WERI-Rb-1 (cell line): Measurements from ENCODE around the gene HS3ST4.

Experiments
- DNase-seq: peaks from one replicate; pipeline ENCODE4 v3.0.0-alpha.2; 2020
- H3K27ac ChIP-seq: fragments of 250-450 bp; sonication (Bioruptor Pico); 2 replicates; pipeline ENCODE4 v1.5.1; 2020; ENCODE audit warnings: mild to moderate bottlenecking, moderate library complexity
- H3K27me3 ChIP-seq: fragments of 250-450 bp; sonication (Bioruptor Pico); 2 replicates; pipeline ENCODE4 v1.5.1; 2021; ENCODE audit warnings: mild to moderate bottlenecking, low read depth, moderate library complexity; ENCODE audit not compliant: insufficient read depth, severe bottlenecking
- H3K36me3 ChIP-seq: fragments of 250-450 bp; sonication (Bioruptor Pico); 2 replicates; pipeline ENCODE4 v1.5.1; 2020; ENCODE audit warnings: mild to moderate bottlenecking, moderate library complexity
- H3K4me3 ChIP-seq: 2 replicates; pipeline ENCODE4 v1.5.1; 2011; ENCODE audit warnings: low read depth, mild to moderate bottlenecking, control low read depth, low read length
- H3K9me3 ChIP-seq: fragments of 250-450 bp; sonication (Bioruptor Pico); 2 replicates; pipeline ENCODE4 v1.5.1; 2021; ENCODE audit warnings: mild to moderate bottlenecking, moderate library complexity; ENCODE audit not compliant: severe bottlenecking
- TF ChIP-seq, protein P1 (sequence below): IDR thresholded peaks from 2 replicates; pipeline ENCODE4 v1.5.1; 2011; ENCODE audit warnings: low read depth, mild to moderate bottlenecking, control low read depth, inconsistent platforms, low read length

HS3ST4 gene

DNA sequence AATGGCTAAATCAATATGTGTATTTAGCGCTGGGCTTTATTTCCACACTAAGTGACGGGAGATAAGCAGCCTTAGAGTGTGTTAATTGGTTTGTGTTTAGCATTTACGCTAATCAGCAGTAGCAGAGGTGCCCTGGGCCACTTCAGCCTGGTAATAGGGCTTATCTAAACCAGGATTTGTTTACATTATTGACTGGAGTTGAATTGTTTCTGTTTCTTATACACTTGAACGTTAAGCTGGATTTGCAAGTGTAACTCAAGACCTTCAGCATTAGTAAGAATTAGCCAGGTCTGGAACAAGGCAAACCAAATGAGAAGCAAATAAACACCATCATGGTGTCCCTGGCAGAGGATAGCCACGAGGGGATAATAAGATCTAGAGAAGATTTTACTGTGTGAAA is 313.6 kb downstream of the HS3ST4 start:
- TF ChIP-seq, protein P1, sequence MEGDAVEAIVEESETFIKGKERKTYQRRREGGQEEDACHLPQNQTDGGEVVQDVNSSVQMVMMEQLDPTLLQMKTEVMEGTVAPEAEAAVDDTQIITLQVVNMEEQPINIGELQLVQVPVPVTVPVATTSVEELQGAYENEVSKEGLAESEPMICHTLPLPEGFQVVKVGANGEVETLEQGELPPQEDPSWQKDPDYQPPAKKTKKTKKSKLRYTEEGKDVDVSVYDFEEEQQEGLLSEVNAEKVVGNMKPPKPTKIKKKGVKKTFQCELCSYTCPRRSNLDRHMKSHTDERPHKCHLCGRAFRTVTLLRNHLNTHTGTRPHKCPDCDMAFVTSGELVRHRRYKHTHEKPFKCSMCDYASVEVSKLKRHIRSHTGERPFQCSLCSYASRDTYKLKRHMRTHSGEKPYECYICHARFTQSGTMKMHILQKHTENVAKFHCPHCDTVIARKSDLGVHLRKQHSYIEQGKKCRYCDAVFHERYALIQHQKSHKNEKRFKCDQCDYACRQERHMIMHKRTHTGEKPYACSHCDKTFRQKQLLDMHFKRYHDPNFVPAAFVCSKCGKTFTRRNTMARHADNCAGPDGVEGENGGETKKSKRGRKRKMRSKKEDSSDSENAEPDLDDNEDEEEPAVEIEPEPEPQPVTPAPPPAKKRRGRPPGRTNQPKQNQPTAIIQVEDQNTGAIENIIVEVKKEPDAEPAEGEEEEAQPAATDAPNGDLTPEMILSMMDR: no peak
- DNase-seq: peak; percentile 55

DNA sequence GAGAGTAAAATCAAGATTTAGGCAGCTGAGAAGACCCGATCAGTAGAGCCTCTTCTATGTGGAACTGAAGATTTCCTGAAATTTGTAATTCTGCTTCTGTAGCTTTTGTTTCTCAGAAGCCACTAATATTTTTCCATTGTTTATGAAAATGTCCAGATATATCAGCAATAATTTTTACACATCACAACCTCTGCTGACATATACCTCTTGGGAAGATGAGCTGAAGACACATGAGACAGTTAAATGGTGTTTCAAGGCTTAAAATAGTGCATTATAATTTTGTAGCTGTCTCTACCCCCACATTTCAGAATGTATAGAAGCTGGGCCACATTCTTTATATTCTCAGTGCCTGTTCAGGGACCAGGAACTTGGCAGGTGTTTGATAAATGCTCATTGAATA is 320.6 kb downstream of the HS3ST4 start:
- Histone ChIP-seq H3K27ac (no peak overlapping the region), H3K36me3 (no peaks in the 10 kb centered on the region), H3K27me3 (no peaks in the 10 kb centered on the region), H3K4me3 (no peak overlapping the region), H3K9me3 (no peaks in the 10 kb centered on the region)
- TF ChIP-seq, protein P1: no peak
- DNase-seq: no peak

More for the DNA sequence above, 313.6 kb downstream of the HS3ST4 start:
- H3K9me3 ChIP-seq: no peaks in the 10 kb centered on the region
- no peak overlapping the region for H3K27ac ChIP-seq
- H3K27me3 ChIP-seq: no peaks in the 10 kb centered on the region
- H3K4me3 ChIP-seq: no peak overlapping the region
- no peaks in the 10 kb centered on the region for H3K36me3 ChIP-seq

DNA sequence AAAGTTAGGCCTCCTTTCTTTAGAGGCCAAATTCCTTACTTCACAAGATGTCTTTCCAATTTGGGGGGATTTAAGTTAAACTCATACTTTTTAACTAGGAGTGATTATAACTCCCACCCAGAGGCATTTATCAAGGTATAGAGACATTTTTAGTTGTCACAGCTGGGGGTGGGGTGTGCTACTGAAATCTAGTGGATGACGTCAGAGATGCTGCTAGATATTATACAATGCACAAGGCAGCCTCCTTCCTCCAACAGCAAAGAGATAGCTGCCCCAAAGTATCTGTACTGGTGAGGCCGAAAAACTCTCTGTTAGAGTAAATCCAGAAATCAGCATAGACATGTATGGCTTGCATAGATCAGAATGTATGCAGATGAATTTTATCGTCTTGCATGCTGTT is 324.0 kb downstream of the HS3ST4 start:
- DNase-seq: no peak
- Histone ChIP-seq H3K9me3 (no peaks in the 10 kb centered on the region), H3K27ac (no peak overlapping the region), H3K36me3 (no peaks in the 10 kb centered on the region), H3K27me3 (no peaks in the 10 kb centered on the region), H3K4me3 (no peak overlapping the region)
- TF ChIP-seq, protein P1: no peak

DNA sequence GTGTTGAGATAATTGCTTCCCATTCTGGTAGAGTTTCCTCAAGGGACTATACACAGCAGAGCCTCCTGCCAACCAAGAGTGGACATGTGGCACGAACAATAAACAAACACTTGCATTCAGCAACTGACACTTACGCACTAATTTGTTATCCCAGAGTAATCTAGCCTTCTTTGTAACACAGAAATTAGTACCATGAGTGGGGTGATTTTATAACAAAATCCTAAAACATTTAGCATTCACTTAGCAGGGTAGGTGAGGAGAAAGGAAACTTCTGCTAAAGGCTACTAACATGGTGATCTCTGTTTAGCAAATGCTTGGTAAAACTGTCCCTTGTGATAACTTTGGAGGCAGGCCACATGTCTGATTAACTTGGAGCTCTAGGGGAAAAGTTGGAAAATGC is 325.2 kb downstream of the HS3ST4 start:
- Histone ChIP-seq H3K27me3 (no peaks in the 10 kb centered on the region), H3K9me3 (no peaks in the 10 kb centered on the region), H3K36me3 (no peaks in the 10 kb centered on the region), H3K27ac (no peak overlapping the region), H3K4me3 (no peak overlapping the region)
- DNase-seq: no peak
- TF ChIP-seq, protein P1: no peak

DNA sequence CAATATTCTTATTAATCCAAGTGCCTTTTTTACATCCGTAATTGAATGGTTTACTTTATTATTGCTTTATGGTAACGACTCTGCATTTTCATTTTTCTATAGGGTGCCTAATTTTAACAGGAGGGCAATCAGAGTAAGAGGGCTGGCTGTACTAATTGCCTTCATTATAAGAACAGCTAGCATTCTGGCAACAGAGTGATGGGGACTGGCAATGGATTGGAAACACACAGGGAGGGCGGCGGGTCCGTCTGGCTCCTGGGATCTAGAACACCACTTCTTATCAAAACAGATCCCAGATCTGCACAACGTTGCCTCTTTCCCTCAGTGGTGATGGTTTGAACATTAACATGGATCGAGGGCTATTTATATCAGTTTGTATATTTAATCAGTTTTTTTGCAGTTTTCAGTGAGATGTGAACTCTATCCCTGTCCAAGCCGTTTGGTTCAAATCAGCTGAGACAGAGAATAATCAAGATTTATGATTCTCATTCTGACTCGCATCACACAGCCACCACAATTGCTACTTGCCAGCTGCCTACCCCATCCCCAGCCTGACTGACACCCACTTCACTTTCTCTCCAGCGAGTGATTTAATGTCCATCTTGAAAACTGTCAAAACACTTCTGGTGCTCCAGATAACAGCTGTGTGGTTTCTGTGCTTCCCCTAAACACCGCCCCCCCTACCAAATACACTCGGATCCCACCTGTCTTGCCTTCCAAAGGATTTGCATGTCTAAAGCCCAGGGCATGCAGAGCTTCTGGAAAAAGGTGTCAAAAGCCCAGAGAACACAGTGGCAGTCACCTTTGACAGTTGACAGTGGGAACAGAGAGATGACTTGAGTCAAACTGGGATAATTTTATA is 327.9 kb downstream of the HS3ST4 start:
- no peaks in the 10 kb centered on the region for H3K9me3 ChIP-seq
- no peak overlapping the region for H3K4me3 ChIP-seq
- no peaks in the 10 kb centered on the region for H3K36me3 ChIP-seq
- no peaks in the 10 kb centered on the region for H3K27me3 ChIP-seq
- TF ChIP-seq, protein P1: no peak
- no peak overlapping the region for H3K27ac ChIP-seq
- DNase-seq: peak; percentile 16
